ENCODE results near the gene GCHFR.

GCHFR gene

DNA sequence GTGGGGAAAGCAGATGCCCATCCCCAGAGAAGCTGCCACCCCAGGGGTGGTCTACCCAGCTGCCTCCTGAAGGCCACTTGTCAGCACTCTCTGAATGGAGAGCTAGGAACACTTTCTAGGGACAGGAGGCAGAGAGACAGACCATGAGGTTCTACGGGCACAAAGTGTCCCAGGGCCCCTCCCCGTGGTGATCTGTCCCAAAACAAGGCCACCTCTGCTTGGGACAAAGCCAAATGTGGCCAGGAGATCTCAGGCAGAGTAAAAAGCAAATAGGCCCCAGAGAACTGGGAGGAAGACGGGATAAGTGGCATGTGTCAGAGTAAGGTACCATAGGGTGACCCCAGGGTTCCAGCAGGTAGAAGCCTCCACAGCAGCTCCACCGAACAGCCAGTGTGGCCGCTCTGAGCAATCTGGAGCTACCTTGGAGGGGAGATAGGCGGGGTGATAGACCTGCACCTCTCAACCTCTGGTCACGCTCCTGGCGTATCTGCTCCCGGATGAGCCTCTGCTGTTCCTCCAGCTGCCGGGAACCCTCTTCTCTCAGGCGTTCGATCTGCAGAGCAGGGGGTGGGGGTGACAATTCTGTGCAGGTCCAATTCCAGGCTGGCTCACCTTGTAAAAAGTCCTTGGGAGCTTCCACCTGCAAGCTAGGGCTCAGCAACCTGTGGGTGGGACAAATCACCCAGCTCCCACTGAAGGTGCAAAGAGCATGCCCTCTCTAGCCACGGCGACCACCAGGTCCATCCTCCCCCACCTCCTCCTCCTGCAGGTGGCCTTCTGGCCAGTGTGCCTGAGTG lies 12.1 kb downstream of the GCHFR start:
- DNase-seq, result no peak

DNA sequence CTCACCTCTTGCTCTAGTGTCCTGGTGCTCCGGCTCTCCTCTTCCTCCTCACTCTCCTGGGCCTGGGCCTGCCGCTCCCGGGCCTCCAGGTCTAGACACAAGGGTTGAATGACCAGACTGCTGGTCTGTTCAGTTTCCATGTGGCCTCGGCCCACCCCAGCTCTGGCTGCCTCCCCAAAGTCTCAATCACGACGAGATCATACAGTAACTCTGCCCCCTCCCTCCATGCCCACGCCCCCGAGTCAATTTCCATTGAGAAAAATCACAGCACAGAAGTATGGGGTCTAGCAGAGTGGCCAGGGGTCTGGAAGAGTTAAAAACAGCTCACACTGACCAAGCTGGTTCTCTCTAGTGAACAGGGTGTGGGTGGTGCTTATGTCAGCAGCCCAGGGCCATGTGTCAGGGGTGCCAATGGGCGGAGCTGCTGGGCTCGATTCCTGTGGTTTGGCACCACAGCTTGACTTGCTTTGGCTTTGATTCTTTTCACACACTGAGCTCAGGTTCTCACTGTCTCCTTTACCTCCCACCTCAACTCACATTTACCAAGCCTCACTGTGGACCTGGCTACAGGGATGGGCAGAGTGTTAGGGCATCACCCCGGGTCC lies 12.8 kb downstream of the GCHFR start:
- no peak for DNase-seq

DNA sequence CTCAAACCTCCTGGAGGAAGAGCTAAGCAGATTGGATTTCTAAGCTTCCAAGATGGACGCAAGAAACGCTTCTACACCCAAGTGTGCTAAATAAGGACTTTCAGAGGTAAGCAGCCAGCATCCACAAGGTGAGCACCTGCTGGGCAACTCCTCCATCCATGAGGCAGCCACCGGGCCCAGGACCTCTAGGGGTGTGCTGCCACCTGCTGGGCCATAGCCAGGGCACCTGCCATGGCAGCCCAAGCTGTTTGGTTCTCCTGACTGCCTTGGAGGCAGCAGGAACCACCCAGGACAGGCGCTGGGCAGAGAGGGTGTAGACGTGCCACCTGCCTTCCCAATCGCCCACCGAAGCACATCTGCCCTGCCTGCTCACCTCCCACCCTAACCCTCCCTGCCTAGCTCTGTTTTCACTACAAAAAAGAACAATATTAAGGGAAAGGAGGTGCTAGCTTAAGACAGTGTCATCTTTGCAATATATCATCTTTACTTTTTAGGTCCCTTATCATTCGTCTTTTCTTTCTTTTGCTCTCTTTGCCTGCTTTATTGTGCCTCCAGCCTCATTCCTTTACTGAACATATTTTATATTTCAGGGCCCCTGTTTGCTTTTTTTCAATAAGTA lies 18.9 kb downstream of the GCHFR start:
- DNase-seq, result peak in 15 of 56 donors; percentile 5 to 50 (median 12)

DNA sequence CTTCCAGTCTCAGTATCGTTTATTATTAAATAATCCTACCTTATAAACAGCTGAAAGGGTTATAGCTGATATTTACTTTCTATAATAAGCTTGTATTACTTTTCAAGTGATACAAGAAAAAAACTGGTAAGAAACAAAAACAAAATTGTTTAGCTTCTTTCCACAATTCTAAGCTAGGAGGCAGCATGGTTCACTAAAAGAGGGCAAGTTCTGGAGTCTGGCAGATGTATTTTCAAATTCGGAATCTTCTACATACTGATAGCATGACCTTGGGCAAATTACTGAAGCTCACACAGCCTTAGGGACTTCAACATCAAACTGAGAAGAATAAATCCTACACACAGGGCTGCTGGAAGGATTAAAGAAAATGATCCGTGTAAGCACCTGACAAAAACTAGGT lies 21.3 kb downstream of the GCHFR start:
- DNase-seq, result no peak

DNA sequence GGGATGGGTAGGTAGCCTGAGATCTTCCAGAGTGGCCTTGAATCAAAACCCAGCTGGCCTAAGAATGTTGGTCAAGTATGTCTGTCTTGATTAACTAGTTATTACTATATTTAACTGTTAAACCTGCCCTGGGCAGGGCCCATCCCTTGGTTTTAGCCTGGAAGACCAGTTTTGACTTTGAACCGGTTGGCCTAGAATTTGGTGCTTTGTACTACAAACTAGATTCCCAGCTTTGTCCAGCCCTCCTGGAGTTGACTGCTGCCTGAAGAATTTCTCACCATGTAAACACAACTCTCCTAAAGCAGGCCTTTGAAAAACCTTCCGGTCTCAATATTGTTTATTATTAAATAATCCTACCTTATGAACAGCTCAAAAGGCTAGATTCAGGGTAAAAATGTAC lies 21.9 kb downstream of the GCHFR start:
- no peak for DNase-seq

DNA sequence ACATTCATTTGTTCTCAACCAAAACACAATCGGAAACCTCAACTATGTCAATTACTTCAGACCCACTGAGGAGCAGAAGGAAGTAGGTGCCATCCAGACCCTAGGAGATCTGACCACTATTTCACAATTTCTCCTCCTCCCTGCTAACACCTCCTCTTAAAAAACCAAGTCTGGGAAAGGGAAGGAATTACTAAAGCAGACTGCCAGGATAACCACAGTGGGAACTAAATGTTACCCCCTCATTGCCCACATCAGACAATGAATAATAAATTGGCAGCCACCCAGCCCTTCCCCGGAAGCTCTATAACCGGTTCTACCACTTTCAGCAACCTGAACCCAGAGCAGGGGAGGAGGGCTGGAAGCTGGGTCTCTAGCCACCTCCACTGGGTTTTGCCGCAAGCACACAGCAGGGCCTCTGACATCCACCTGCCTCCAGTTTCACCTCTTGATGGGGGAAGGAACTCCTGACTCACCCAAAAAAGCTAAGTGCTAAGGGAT lies 23.5 kb downstream of the GCHFR start:
- no peak for DNase-seq

DNA sequence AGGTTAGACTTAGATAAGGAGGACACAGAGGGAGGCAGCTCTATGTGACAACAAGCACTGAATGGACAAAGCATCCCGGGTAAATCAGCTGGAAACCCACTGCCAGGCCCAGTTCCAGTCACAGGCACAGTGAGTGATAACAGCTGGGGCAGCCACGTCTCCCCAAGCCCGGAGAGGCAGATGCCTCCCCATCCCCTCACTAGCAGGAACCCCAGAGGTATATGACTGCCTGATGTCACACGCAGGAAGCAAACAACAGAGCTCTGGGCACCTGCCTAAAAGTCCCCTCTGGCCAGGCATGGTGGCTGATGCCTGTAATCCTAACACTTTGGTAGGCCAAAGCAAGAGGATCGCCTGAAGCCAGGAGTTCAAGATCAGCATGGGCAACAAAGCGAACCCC lies 24.1 kb downstream of the GCHFR start:
- DNase-seq, result no peak

DNA sequence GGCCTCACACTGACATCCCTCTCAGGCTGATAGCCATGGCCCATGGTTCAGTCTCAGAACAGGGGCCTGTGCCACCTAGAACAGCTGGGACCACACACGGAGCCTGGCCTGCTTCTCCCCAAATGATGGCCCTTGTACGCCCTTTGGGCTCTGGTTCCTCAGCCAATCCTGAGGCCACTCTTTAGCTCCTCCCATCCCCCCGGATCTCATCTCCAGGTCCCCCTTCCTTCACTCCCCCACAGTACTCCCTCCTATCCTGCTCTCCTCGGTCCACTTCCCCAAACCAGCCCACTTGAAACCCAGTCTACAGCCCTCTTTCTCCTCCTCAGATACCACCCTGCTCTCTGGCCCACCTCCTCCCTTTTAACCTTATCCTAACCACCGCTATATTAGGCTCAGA lies 25.3 kb downstream of the GCHFR start:
- DNase-seq, result no peak

DNA sequence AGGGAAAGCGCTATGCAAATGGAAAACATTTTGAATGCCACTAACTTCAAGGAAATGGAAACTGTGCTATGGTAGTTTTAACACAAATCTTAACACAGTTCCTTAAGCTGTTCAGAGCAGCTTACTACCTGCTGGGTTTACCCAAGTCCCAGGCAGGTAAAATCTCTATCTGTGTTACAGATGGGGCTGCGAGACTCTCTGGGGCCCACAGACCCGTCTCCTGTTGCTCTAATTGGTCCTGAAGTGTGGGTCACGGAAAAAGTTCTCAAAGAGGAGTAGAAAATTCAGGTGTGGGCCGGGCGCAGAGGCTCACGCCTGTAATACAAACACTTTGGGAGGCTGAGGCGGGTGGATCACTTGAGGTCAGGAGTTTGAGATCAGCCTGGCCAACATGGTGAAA lies 26.1 kb downstream of the GCHFR start:
- DNase-seq, result no peak

DNA sequence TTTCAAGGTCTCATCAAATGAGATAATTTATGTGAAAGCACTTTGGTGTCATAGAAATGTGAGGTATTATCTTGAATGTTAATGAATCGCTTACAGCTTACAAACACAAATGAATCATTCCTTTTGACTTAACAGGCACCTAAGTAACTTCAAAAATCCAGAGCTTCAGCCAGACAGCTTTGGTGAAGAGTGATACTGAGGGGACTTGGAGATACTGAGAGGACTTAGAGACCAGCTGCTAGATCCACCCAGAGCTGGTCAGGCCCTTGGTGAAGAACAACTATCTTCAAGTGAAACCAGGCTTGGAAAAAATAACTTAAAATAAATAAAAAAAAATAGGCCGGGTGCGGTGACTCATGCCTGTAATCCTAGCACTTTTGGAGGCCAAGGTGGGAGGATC lies 26.9 kb downstream of the GCHFR start:
- no peak for DNase-seq

DNA sequence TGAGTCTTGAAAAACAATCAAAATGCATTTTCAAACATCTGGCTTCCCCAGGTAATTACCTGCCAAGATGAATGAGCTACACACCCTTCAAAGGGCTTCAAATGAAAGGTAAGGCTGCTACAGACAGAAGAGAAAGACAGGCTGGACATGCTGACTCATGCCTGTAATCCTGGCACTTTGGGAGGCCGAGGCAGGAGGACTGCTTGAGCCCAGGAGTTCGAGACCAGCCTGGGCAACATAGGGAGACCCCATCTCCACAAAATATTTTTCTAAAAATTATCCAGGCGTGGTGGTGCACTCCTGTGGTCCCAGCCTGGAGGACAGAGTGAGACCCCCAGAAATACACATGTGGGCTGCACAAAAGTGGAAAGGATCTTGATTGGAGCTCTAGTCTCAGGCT lies 28.5 kb downstream of the GCHFR start:
- no peak for DNase-seq

DNA sequence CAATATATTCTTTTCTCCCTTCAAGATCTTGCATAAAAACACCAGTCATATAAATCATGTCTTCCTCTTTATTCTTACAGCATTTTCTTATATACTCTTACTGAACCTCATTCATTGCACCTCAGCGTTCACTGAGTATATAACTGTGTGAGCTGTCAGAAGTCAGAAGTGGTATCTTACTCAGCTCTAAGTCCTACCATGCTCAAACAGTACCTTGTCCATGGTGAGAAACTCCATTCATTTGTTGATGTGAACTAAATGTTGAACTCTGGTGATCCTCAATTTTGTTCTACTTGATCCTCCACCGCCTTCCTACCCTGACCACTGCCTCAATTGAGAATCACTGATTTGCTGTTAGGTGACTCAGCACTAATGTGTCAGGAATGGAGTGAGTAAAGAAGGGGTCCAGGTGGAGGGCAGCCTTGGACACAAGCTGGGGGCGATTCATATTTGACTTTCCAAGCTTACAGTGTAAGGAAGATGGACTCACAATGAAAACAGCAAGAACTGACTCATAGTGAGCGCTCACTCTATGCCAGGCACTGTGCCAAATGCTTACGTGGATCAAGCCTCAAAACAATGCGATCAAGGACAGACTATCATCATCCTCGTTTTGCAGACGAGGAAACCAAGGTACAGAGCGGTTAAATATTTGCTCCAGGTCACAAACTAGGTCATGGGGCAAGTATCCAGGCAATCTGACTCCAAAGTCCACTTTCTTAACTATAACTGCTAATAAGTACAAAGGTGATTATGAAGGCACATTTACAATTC lies 29.5 kb downstream of the GCHFR start:
- peak in 1 of 56 donors; percentile 47 for DNase-seq

DNA sequence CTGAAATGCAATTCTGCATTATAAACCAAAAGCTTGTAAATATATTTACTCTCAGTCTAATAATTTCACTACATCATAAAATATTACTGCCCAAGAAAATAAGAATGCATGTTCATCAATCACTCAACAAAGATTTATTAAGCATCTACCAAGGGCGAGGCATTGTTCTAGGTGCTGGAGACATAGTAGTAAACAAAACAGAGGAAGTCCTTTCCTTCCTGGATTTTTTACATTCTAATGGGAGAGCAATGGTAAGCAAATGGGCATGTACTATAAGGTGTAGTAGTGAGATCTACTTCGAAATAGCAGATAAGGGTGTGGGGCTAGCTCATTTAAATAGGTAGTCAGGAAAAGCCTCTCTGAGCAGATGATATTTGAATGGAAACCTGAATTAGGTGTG lies 32.2 kb downstream of the GCHFR start:
- no peak for DNase-seq

DNA sequence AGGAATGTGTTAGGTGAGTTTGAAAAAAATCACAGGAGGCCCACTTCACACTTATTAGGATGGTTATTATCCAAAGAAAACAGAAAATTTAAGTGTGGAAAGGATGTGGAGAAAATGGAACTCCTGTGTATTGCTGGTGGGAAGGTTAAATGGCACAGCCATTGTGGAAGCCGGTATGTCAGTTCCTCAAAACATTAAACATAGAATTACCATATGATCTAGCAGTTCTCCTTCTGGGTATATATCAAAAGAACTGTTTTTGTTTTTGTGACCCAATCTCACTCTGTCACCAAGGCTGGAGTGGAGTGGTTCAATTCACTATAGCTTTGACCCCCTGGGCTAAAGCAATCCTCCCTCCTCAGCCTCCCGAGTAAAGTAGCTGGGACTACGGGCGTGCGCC lies 32.6 kb downstream of the GCHFR start:
- DNase-seq, result no peak

DNA sequence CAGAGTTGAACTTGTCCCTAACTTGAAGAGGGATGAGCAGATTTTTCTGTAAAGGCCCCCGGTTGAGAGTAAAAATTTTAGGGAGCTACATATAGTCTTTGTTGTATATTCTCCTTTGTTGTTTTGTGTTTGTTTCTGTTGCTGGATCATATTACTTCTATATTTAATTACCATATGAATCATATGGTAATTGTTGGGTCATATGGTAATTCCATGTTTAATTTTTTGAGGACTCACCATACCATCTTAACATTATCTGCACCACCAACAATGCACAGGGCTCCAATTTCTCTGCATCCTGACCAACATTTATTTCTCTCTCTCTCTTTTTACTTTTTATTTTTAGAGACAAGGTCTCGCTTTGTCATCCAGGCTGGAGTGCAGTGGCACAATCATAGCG lies 35.7 kb downstream of the GCHFR start:
- DNase-seq, result no peak

DNA sequence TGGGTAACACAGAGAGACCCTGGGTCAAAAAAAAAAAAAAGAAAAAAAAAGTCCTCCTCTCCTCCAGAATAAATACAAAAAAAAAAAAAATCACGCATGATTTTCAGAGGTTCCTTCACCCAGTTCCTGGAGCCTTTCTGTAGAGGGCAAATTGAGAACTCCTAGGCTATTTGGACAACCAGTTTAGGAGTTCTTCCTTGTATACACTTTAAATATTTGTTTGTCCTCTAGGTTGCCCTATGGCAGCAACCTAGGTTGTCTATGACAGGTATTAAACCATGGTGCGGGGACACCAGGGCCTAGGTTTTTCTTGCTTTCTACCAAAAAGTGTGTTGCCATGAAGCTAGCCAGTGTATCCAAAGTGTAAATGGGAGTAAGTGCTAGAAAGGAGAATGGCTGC lies 39.2 kb downstream of the GCHFR start:
- no peak for DNase-seq

DNA sequence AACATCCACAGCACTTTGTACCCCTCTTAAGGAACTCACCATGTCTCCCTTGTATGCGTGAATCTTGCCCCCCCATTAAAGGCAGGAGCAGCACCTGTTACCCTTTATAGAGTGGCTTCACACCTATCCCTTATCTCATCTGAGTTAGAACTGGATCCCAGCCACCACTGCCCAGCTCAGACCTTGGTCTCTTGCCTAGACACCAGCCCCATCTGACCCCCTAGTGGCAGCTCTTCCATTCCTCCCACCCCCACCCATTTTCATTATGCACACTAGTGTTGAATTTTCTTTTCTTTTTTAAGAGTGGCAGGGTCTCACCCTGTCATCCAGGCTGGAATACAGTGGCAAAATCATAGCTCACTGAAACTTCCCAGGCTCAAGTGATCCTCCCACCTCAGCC lies 39.8 kb downstream of the GCHFR start:
- no peak for DNase-seq

DNA sequence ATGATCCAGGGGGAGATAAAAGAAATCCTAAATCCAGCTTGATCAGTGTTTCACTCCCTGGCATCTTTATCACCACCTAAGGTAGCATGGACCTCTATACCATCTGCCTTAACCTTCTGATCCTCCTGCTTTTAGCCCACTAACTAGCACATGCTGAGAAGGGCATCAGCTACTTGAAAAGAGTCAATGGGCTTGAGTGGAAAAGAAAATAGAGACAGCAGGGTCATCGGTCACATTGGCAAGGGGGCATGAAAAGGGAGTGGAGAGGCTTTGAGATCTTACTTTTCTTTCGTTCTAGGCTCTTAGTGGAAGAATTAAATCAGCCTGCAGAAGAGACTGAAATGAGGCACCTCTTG lies 42.8 kb downstream of the GCHFR start:
- DNase-seq, result no peak

DNA sequence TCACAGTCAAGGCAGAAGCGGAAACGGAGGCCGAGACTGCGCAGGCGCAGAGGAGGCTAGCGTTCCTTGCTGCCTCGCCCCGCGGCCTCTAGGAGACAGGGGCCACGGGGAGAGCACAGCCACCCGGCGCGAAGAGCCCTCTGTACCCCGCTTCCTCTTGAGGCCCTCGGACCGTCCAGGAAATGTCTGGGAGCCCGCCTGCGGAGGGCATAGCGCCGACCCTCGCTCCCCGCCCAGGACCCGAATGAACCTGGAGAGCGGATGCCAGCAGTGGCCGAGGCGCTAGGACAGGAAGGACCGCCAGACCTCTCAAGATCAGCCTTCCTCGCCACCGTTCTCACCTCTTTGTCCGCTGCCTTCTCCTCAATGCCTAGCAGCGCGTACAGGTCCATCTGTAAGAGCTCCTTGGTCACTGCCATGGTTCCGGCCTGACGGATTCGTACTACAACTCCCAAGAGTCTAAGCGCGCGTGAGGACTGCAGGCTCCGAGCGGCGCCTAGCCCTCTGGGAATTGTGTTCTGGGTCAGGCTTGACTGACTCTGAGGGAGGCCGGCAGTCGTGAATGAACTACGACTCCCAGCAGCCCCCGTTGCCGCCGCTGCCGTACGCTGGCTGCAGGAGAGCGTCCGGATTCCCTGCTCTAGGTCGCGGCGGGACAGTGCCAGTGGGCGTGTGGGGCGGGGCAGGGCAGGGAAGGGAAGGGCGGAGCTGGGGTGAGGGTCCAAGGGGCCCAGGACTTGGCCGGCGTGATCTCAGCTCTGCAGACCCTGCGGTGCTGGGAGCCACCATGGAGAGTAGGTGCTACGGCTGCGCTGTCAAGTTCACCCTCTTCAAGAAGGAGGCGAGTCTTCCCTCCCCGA lies 43.4 kb downstream of the GCHFR start, which contains the start of the genes DNAJC17 and ZFYVE19:
Gene DNAJC17, minus strand, starts transcription at position 446 of the 860 bp plus-strand sequence. Its CDS starts 27 bp downstream, at position 419.
Gene ZFYVE19, plus strand, starts transcription at position 62 of the 860 bp plus-strand sequence. Its CDS starts 501 bp downstream, at position 563.
- peak; percentile 80 to 99 (median 96) for DNase-seq

DNA sequence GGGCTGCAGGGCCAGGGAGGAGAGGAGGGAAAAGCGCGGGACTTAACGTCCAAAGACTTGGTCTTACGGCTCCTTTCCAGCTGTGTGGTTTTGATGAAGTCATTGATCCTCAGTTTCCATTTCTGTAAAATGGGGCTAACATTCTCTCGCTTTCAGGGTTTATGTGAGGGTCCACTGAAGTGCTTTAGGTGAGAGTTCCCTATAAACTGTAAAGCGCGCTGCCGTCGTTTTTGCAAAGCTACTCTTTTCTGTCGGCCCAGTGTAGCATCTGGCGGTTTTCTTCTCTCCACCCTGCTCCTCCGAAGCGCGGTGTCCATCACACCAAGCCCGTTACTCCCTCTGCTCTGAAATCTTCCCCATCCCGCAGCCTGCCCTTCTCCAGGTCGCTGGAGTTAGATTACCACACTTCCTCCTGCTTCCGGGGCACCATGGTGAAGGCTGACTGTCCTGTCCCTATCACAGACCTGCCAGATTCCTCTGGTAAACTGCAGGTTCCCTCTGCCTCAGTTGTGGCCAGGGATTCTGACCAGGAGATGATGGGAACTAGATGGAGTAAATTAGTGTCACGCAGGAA lies 44.1 kb downstream of the GCHFR start:
- DNase-seq, result peak in 1 of 56 donors; percentile 26

Measured in nucleus accumbens (tissue), 56 donors.